ENCODE results near the gene SEMA3F.
A peak's percentile ranks its signal among the peaks of the same experiment; 100 is the strongest.

Gene SEMA3F

GRCh38 chr3:50189274-50189673 is 34.1 kb downstream of the SEMA3F start:
- no peaks in the 10 kb centered on the region for H3K27me3 Mint-ChIP-seq
- no peak overlapping the region for H3K27ac Mint-ChIP-seq
- no peaks in the 10 kb centered on the region for H3K36me3 Mint-ChIP-seq
- peaks cover 6% of the 10 kb centered on the region for H3K4me1 Mint-ChIP-seq
- H3K4me3 Mint-ChIP-seq: no peak overlapping the region
- H3K9me3 Mint-ChIP-seq: no peaks in the 10 kb centered on the region

GRCh38 chr3:50189989-50190388 is 34.9 kb downstream of the SEMA3F start:
- no peak overlapping the region for H3K4me3 Mint-ChIP-seq
- H3K27me3 Mint-ChIP-seq: peaks cover 1% of the 10 kb centered on the region
- peaks cover 12% of the 10 kb centered on the region for H3K4me1 Mint-ChIP-seq
- H3K36me3 Mint-ChIP-seq: no peaks in the 10 kb centered on the region
- H3K9me3 Mint-ChIP-seq: no peaks in the 10 kb centered on the region
- no peak overlapping the region for H3K27ac Mint-ChIP-seq

GRCh38 chr3:50190936-50191660 is 36.0 kb downstream of the SEMA3F start, which contains the start of gene GNAT1:
Gene GNAT1 (plus strand): TSS chr3:50191610. CDS start chr3:50191726, 116 bp downstream.
- Mint-ChIP-seq H3K9me3 (no peaks in the 10 kb centered on the region), H3K4me3 (no peak within 1 kb of the TSS), H3K27ac (no peak within 1 kb of the TSS), H3K4me1 (peaks cover 12% of the 10 kb centered on the region), H3K27me3 (peaks cover 1% of the 10 kb centered on the region), H3K36me3 (no peaks in the 10 kb centered on the region)

GRCh38 chr3:50192124-50192523 is 37.0 kb downstream of the SEMA3F start:
- peaks cover 1% of the 10 kb centered on the region for H3K27me3 Mint-ChIP-seq
- no peak overlapping the region for H3K27ac Mint-ChIP-seq
- peaks cover 12% of the 10 kb centered on the region for H3K4me1 Mint-ChIP-seq
- H3K36me3 Mint-ChIP-seq: no peaks in the 10 kb centered on the region
- H3K9me3 Mint-ChIP-seq: no peaks in the 10 kb centered on the region
- no peak overlapping the region for H3K4me3 Mint-ChIP-seq

- no peaks in the 10 kb centered on the region for H3K9me3 Mint-ChIP-seq
- peak overlapping the region; percentile 72 for H3K27ac Mint-ChIP-seq
Measured at GRCh38 chr3:50192689-50193141, 37.6 kb downstream of the SEMA3F start.

GRCh38 chr3:50193286-50193685 is 38.2 kb downstream of the SEMA3F start:
- H3K27me3 Mint-ChIP-seq: peaks cover 3% of the 10 kb centered on the region
- H3K36me3 Mint-ChIP-seq: no peaks in the 10 kb centered on the region
- peaks cover 12% of the 10 kb centered on the region for H3K4me1 Mint-ChIP-seq
- no peak overlapping the region for H3K4me3 Mint-ChIP-seq
- no peaks in the 10 kb centered on the region for H3K9me3 Mint-ChIP-seq
- H3K27ac Mint-ChIP-seq: no peak overlapping the region

More at GRCh38 chr3:50192689-50193141, 37.6 kb downstream of the SEMA3F start:
- Mint-ChIP-seq H3K4me1 (peaks cover 12% of the 10 kb centered on the region), H3K36me3 (no peaks in the 10 kb centered on the region), H3K4me3 (peak overlapping the region; percentile 47), H3K27me3 (peaks cover 3% of the 10 kb centered on the region)

GRCh38 chr3:50193746-50194127 is 38.6 kb downstream of the SEMA3F start:
- Mint-ChIP-seq H3K4me1 (peaks cover 12% of the 10 kb centered on the region), H3K27ac (no peak overlapping the region), H3K9me3 (no peaks in the 10 kb centered on the region), H3K36me3 (no peaks in the 10 kb centered on the region), H3K27me3 (peaks cover 3% of the 10 kb centered on the region), H3K4me3 (no peak overlapping the region)

GRCh38 chr3:50194128-50194902 is 39.2 kb downstream of the SEMA3F start:
- H3K4me3 Mint-ChIP-seq: peak overlapping the region; percentile 59
- H3K36me3 Mint-ChIP-seq: no peaks in the 10 kb centered on the region
- no peaks in the 10 kb centered on the region for H3K9me3 Mint-ChIP-seq
- H3K4me1 Mint-ChIP-seq: peaks cover 12% of the 10 kb centered on the region
- H3K27ac Mint-ChIP-seq: peak overlapping the region; percentile 68
- peaks cover 3% of the 10 kb centered on the region for H3K27me3 Mint-ChIP-seq

- Mint-ChIP-seq H3K27ac (no peak overlapping the region), H3K36me3 (no peaks in the 10 kb centered on the region), H3K9me3 (no peaks in the 10 kb centered on the region), H3K27me3 (peaks cover 3% of the 10 kb centered on the region), H3K4me3 (peak overlapping the region; percentile 59), H3K4me1 (peaks cover 12% of the 10 kb centered on the region)
Measured at GRCh38 chr3:50194903-50195500, 39.9 kb downstream of the SEMA3F start.

GRCh38 chr3:50195501-50196252 is 40.6 kb downstream of the SEMA3F start:
- peaks cover 4% of the 10 kb centered on the region for H3K27me3 Mint-ChIP-seq
- H3K27ac Mint-ChIP-seq: no peak overlapping the region
- no peak overlapping the region for H3K4me3 Mint-ChIP-seq
- no peaks in the 10 kb centered on the region for H3K36me3 Mint-ChIP-seq
- peaks cover 12% of the 10 kb centered on the region for H3K4me1 Mint-ChIP-seq
- no peaks in the 10 kb centered on the region for H3K9me3 Mint-ChIP-seq

- no peak overlapping the region for H3K27ac Mint-ChIP-seq
- H3K27me3 Mint-ChIP-seq: peaks cover 6% of the 10 kb centered on the region
- no peaks in the 10 kb centered on the region for H3K36me3 Mint-ChIP-seq
- H3K9me3 Mint-ChIP-seq: no peaks in the 10 kb centered on the region
- H3K4me3 Mint-ChIP-seq: no peak overlapping the region
- peaks cover 12% of the 10 kb centered on the region for H3K4me1 Mint-ChIP-seq
Measured at GRCh38 chr3:50196253-50196801, 41.2 kb downstream of the SEMA3F start.

GRCh38 chr3:50201573-50202315 is 46.6 kb downstream of the SEMA3F start:
- Mint-ChIP-seq H3K27me3 (peaks cover 26% of the 10 kb centered on the region), H3K4me1 (no peaks in the 10 kb centered on the region), H3K9me3 (no peaks in the 10 kb centered on the region), H3K27ac (no peak overlapping the region), H3K4me3 (no peak overlapping the region), H3K36me3 (no peaks in the 10 kb centered on the region)

- peaks cover 26% of the 10 kb centered on the region for H3K27me3 Mint-ChIP-seq
- H3K27ac Mint-ChIP-seq: no peak overlapping the region
- no peaks in the 10 kb centered on the region for H3K9me3 Mint-ChIP-seq
- no peaks in the 10 kb centered on the region for H3K4me1 Mint-ChIP-seq
- no peaks in the 10 kb centered on the region for H3K36me3 Mint-ChIP-seq
- no peak overlapping the region for H3K4me3 Mint-ChIP-seq
Measured at GRCh38 chr3:50202353-50203112, 47.4 kb downstream of the SEMA3F start.

All from activated naive CD4-positive, alpha-beta T cell treated with anti-CD3 and anti-CD28 coated beads, Interleukin-2, amount 50 U/mL, for 24 hours (primary cell).